ENCODE measurements around the gene ADGRD1. TPM values are rescaled to one million over a fixed set of nuclear protein-coding genes. Genes with fewer than 3 reads are reported as not detected.
A peak's percentile ranks its signal among the peaks of the same experiment; 100 is the strongest.

The ADGRD1 gene
- total and polyA plus RNA-seq, 2 of the 8 experiments (the other 6 are each of a cell fraction or from before 2014, with no cell fraction given): 0.36 to 0.48 TPM

DNA sequence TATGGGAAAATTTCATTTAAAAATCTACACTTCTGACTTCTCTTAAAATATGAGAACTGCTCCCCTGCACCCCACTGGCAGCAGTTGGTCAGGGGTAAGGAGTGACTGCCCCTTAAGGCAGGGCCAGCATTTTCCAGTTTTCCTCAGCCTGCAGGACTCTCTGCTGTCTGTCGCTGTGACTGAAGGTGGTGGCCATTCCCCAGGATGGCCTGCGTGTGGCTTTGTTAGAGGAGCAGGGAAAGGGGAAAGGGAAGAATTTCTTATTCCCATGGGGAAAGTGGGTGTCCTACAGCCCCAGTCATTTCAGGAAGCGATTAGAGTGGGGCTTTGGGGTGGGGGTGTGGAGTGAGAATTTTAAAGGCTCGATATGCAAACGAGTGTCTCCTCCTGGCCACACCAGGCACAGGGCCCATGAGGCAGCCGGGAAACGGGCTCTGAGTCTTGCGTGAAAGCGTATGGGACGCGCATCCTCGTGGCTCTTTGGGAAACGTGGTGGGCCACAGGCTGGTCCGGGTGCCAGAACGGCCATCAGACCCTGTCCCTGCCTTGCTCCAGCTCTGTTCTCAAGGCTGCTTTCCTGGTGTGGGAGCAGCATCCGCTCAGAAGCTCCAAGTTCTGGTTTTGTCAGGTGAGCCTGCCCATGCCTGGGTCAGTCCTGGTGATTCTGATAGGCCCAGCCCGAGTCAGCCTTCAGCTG lies 23.5 kb downstream of the ADGRD1 start:
- ChIA-PET POLR2A (ENCODE audit: partially characterized antibody) (no interaction called here), CTCF (ENCODE audit: partially characterized antibody) (interaction anchor here (0.8 kb wide), 1 partner anchor 10 kb away, joined by 3 read pairs; no protein-coding TSS in a partner anchor)
- no peaks in the 10 kb centered on the region for H4K20me1 ChIP-seq (replicated peaks in 1 of 2; ENCODE audit: control insufficient read depth in 1 of 2, insufficient read depth in 2 of 2, low read length in 2 of 2)
- H4K91ac ChIP-seq (replicated peaks; ENCODE audit: insufficient read length, low read length): peak overlapping the region; percentile 72
- H3K4me2 ChIP-seq (ENCODE audit: insufficient read depth in 1 of 2, low read depth in 2 of 2, low read length in 2 of 2): no peak overlapping the region
- no peak overlapping the region for H3K18ac ChIP-seq (ENCODE audit: extremely low read depth, low read length)
- peak overlapping the region; percentile 79; the same call in 1 of the 2 replicates for H2AFZ ChIP-seq (ENCODE audit: low read length)
- H3K9ac ChIP-seq (replicated peaks in 1 of 4; ENCODE audit: extremely low read depth in 1 of 4, low read depth in 3 of 4, low read length in 3 of 4): no peak overlapping the region
- H3K14ac ChIP-seq (ENCODE audit: insufficient read length): no peak overlapping the region
- no peak overlapping the region for H3K27ac ChIP-seq (ENCODE audit: low read depth, low read length)
- H3K36me3 ChIP-seq (ENCODE audit: control insufficient read depth in 2 of 4, insufficient read depth in 4 of 4, low read length in 3 of 4): no peaks in the 10 kb centered on the region
- H3K4me1 ChIP-seq (replicated peaks in 1 of 4; ENCODE audit: control insufficient read depth in 3 of 4, insufficient read depth in 4 of 4, low read length in 3 of 4): peaks cover 0 to 2% (median 0%) of the 10 kb centered on the region in 4 experiments; a peak in 2 of 7 replicates
- H2BK120ac ChIP-seq (replicated peaks; ENCODE audit: low read depth, low read length): no peak overlapping the region
- no peaks in the 10 kb centered on the region for H3K79me2 ChIP-seq (ENCODE audit: control insufficient read depth in 1 of 2, insufficient read depth in 2 of 2, low read length in 2 of 2)
- H3K23ac ChIP-seq (ENCODE audit: insufficient read length): no peak overlapping the region
- H2BK15ac ChIP-seq (ENCODE audit: low read length): no peak overlapping the region
- H3K79me1 ChIP-seq (ENCODE audit: low read depth, low read length): no peaks in the 10 kb centered on the region
- FAIRE-seq (no peak), DNase-seq (ENCODE audit: low read depth in 1 of 2, low spot score in 2 of 2) (no peak)
- H2BK12ac ChIP-seq (ENCODE audit: low read depth, low read length): no peak overlapping the region
- no peak overlapping the region for H4K5ac ChIP-seq (ENCODE audit: insufficient read length, low read depth, low read length)
- H3K56ac ChIP-seq (replicated peaks; ENCODE audit: insufficient read length, low read depth, low read length): no peak overlapping the region
- peak overlapping the region; percentile 75; the same call in 1 of the 2 replicates for H4K8ac ChIP-seq (ENCODE audit: extremely low read depth, insufficient read depth, low read length)
- H2BK5ac ChIP-seq (ENCODE audit: low read depth, low read length): no peak overlapping the region
- no peak overlapping the region for H2AK5ac ChIP-seq (ENCODE audit: low read depth, low read length)
- 79% methylated on average over 17 of the region's 17 CpGs; no CpG with 5 or more reads in 1 of the 2 experiments for WGBS, 2 experiments (ENCODE audit: extremely low coverage in 1 of 2, insufficient coverage in 1 of 2, insufficient read length in 1 of 2, insufficient replicate concordance in 2 of 2, low coverage in 1 of 2, low lambda C conversion rate in 2 of 2, missing lambda C conversion rate in 1 of 2)
- H2BK20ac ChIP-seq (ENCODE audit: low read length): no peak overlapping the region
- no peaks in the 10 kb centered on the region; a peak in 1 of 7 replicates for H3K27me3 ChIP-seq (replicated peaks in 1 of 4; ENCODE audit: control insufficient read depth in 3 of 4, extremely low read depth in 1 of 4, insufficient read depth in 3 of 4, low read length in 3 of 4)
- no peak overlapping the region for H3K4me3 ChIP-seq (ENCODE audit: extremely low read depth in 1 of 4, insufficient read depth in 2 of 4, low read depth in 3 of 4, low read length in 4 of 4)
- H3K23me2 ChIP-seq (ENCODE audit: low read depth, low read length): no peaks in the 10 kb centered on the region
- no peak overlapping the region for H3K4ac ChIP-seq (replicated peaks; ENCODE audit: insufficient read length, low read depth, low read length)
- no peaks in the 10 kb centered on the region for H3K9me3 ChIP-seq (ENCODE audit: insufficient read depth in 2 of 2, low read depth in 1 of 2, low read length in 1 of 2)
- TF ChIP-seq TEAD4 (IDR thresholded peaks at IDR 0.05; ENCODE audit: low read depth, low read length): no peak
- no peak for TF ChIP-seq GTF2F1 (IDR thresholded peaks at IDR 0.05; ENCODE audit: borderline replicate concordance, low read depth, low read length)
- TF ChIP-seq RNF2 (IDR thresholded peaks at IDR 0.05; ENCODE audit: borderline replicate concordance, low read depth, low read length, missing control alignments, poor library complexity, severe bottlenecking): no peak
- no peak for TF ChIP-seq PHF8 (conservative IDR thresholded peaks at IDR 0.05; ENCODE audit: low read depth, low read length)
- no peak for TF ChIP-seq ZNF274 (IDR thresholded peaks at IDR 0.05; ENCODE audit: borderline replicate concordance, extremely low read depth, low read length)
- no peak for TF ChIP-seq POLR2A (IDR thresholded peaks at IDR 0.05; ENCODE audit: control extremely low read depth in 1 of 2, low read depth in 2 of 2, low read length in 2 of 2)
- TF ChIP-seq POU5F1 (IDR thresholded peaks at IDR 0.05; ENCODE audit: low read depth, low read length): no peak
- no peak for TF ChIP-seq RAD21 (IDR thresholded peaks at IDR 0.05 in 1 of 2, conservative IDR thresholded peaks at IDR 0.05 in 1 of 2; ENCODE audit: low read depth in 2 of 2, low read length in 2 of 2)
- TF ChIP-seq EGR1 (IDR thresholded peaks at IDR 0.05; ENCODE audit: borderline replicate concordance, low read depth, low read length): no peak
- no peak for TF ChIP-seq EP300 (IDR thresholded peaks at IDR 0.05; ENCODE audit: borderline replicate concordance in 1 of 2, low read depth in 2 of 2, low read length in 2 of 2)
- TF ChIP-seq YY1 (IDR thresholded peaks at IDR 0.05; ENCODE audit: low read depth, low read length): no peak
- TF ChIP-seq CHD2 (IDR thresholded peaks at IDR 0.05; ENCODE audit: low read length): no peak
- no peak for TF ChIP-seq KDM1A (IDR thresholded peaks at IDR 0.05; ENCODE audit: borderline replicate concordance, low read length)

Data from H1 (cell line).